ENCODE data around the gene SAPCD2.

Gene SAPCD2

GRCh38 chr9:137015976-137016375, 54.4 kb downstream of the SAPCD2 start:
- TF ChIP-seq CTCF (IDR thresholded peaks at IDR 0.05), result no peak
- no peaks in the 10 kb centered on the region for H3K27me3 Mint-ChIP-seq (ENCODE audit: low read depth, poor library complexity)
- H3K9me3 Mint-ChIP-seq, result no peaks in the 10 kb centered on the region
- no peak overlapping the region for H3K4me3 Mint-ChIP-seq
- H3K27ac Mint-ChIP-seq, result no peak overlapping the region
- H3K36me3 Mint-ChIP-seq (ENCODE audit: low read depth), result peaks cover 14% of the 10 kb centered on the region
- no peaks in the 10 kb centered on the region for H3K4me1 Mint-ChIP-seq
- no peak for DNase-seq

GRCh38 chr9:137015540-137015930, 54.8 kb downstream of the SAPCD2 start:
- DNase-seq, result no peak
- H3K4me3 Mint-ChIP-seq, result no peak overlapping the region
- peaks cover 14% of the 10 kb centered on the region for H3K36me3 Mint-ChIP-seq (ENCODE audit: low read depth)
- no peaks in the 10 kb centered on the region for H3K27me3 Mint-ChIP-seq (ENCODE audit: low read depth, poor library complexity)
- TF ChIP-seq CTCF (IDR thresholded peaks at IDR 0.05), result no peak
- H3K27ac Mint-ChIP-seq, result no peak overlapping the region
- H3K4me1 Mint-ChIP-seq, result no peaks in the 10 kb centered on the region
- no peaks in the 10 kb centered on the region for H3K9me3 Mint-ChIP-seq

- DNase-seq, result no peak
- no peak overlapping the region for H3K27ac Mint-ChIP-seq
- H3K4me1 Mint-ChIP-seq, result no peaks in the 10 kb centered on the region
- H3K36me3 Mint-ChIP-seq (ENCODE audit: low read depth), result peaks cover 14% of the 10 kb centered on the region
- H3K4me3 Mint-ChIP-seq, result no peak overlapping the region
- no peaks in the 10 kb centered on the region for H3K9me3 Mint-ChIP-seq
- no peak for TF ChIP-seq CTCF (IDR thresholded peaks at IDR 0.05)
- H3K27me3 Mint-ChIP-seq (ENCODE audit: low read depth, poor library complexity), result no peaks in the 10 kb centered on the region
Measured at GRCh38 chr9:137014776-137015539, 55.4 kb downstream of the SAPCD2 start.

GRCh38 chr9:137014166-137014565, 56.2 kb downstream of the SAPCD2 start:
- Mint-ChIP-seq H3K4me3 (no peak overlapping the region), H3K27me3 (ENCODE audit: low read depth, poor library complexity) (no peaks in the 10 kb centered on the region), H3K36me3 (ENCODE audit: low read depth) (peaks cover 14% of the 10 kb centered on the region), H3K4me1 (no peaks in the 10 kb centered on the region), H3K9me3 (no peaks in the 10 kb centered on the region), H3K27ac (no peak overlapping the region)
- no peak for TF ChIP-seq CTCF (IDR thresholded peaks at IDR 0.05)
- no peak for DNase-seq

- H3K27me3 Mint-ChIP-seq (ENCODE audit: low read depth, poor library complexity), result no peaks in the 10 kb centered on the region
- TF ChIP-seq CTCF (IDR thresholded peaks at IDR 0.05), result no peak
- H3K4me1 Mint-ChIP-seq, result no peaks in the 10 kb centered on the region
- no peak for DNase-seq
- no peak overlapping the region for H3K27ac Mint-ChIP-seq
- no peaks in the 10 kb centered on the region for H3K9me3 Mint-ChIP-seq
- H3K4me3 Mint-ChIP-seq, result no peak overlapping the region
- H3K36me3 Mint-ChIP-seq (ENCODE audit: low read depth), result peaks cover 14% of the 10 kb centered on the region
Measured at GRCh38 chr9:137013571-137013940, 56.8 kb downstream of the SAPCD2 start.
